Fibroblast of lung (primary cell): ENCODE data around the gene COBL.

Experiments
- CTCF ChIP-seq, 2 donors: IDR thresholded peaks in 1 of 2; conservative IDR thresholded peaks in 1 of 2; 1 replicate in 1 of 2; 2 replicates in 1 of 2; pipeline ENCODE4 v1.5.1; 2011 to 2012; ENCODE audit warnings: low read length in 2 of 2, control low read depth in 1 of 2, inconsistent platforms in 1 of 2, low read depth in 1 of 2, mild to moderate bottlenecking in 1 of 2
- EZH2 ChIP-seq: IDR thresholded peaks from 2 replicates; pipeline ENCODE4 v1.5.1; 2012; ENCODE audit warnings: low read length, control low read depth, mild to moderate bottlenecking; ENCODE audit errors: missing control alignments

DNA sequence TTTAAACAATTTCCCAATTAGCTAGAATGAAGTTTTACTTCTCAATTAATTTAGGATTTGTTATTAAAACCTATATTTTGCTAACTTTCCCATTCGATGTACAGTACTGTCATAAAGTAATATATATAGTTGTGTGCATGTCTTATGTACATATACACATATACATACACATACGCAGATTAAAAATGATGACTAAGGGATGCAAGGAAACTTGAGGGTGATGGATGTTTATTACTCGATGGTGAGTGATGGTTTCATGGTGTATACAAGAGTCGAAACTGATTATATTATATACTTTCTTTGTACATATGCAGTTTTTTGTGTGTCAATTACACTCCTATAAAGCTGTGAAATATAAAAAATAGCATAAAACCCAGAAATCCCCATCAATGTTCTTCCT, 248.2 kb downstream of the COBL start:
- TF ChIP-seq CTCF (conservative IDR thresholded peaks at IDR 0.05 in 1 of 2, IDR thresholded peaks at IDR 0.05 in 1 of 2; ENCODE audit: low read depth in 1 of 2, low read length in 2 of 2): no peak
- no peak for TF ChIP-seq EZH2
